ENCODE measurements around the gene HSBP1L1.

HSBP1L1 gene

DNA sequence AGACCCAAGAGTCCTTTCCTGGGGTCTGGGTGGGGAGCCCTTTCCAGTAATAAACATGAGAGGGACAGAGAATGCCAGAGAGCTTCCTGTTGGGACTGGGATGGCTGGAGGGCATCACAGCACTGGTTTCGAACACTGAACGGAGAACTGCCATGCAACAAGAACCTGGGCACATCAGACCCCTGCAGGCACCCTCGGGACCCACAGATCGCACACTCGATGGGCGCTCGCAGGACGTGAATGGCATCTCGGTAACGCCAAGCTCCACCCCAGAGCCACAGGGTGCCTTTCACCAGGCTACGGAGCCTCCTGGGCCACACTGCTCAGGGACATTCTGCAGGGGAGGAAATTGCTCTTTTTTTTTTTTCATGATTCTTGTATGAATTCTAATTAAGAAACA lies 38.1 kb upstream of the HSBP1L1 start:
- no peak overlapping the region for H3K4me3 ChIP-seq (replicated peaks; ENCODE audit: low read depth, low read length)
- TF ChIP-seq, protein P1, sequence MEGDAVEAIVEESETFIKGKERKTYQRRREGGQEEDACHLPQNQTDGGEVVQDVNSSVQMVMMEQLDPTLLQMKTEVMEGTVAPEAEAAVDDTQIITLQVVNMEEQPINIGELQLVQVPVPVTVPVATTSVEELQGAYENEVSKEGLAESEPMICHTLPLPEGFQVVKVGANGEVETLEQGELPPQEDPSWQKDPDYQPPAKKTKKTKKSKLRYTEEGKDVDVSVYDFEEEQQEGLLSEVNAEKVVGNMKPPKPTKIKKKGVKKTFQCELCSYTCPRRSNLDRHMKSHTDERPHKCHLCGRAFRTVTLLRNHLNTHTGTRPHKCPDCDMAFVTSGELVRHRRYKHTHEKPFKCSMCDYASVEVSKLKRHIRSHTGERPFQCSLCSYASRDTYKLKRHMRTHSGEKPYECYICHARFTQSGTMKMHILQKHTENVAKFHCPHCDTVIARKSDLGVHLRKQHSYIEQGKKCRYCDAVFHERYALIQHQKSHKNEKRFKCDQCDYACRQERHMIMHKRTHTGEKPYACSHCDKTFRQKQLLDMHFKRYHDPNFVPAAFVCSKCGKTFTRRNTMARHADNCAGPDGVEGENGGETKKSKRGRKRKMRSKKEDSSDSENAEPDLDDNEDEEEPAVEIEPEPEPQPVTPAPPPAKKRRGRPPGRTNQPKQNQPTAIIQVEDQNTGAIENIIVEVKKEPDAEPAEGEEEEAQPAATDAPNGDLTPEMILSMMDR (IDR thresholded peaks at IDR 0.05; ENCODE audit: low read length, missing control alignments) = no peak
- no peak for DNase-seq (ENCODE audit: low read depth)

DNA sequence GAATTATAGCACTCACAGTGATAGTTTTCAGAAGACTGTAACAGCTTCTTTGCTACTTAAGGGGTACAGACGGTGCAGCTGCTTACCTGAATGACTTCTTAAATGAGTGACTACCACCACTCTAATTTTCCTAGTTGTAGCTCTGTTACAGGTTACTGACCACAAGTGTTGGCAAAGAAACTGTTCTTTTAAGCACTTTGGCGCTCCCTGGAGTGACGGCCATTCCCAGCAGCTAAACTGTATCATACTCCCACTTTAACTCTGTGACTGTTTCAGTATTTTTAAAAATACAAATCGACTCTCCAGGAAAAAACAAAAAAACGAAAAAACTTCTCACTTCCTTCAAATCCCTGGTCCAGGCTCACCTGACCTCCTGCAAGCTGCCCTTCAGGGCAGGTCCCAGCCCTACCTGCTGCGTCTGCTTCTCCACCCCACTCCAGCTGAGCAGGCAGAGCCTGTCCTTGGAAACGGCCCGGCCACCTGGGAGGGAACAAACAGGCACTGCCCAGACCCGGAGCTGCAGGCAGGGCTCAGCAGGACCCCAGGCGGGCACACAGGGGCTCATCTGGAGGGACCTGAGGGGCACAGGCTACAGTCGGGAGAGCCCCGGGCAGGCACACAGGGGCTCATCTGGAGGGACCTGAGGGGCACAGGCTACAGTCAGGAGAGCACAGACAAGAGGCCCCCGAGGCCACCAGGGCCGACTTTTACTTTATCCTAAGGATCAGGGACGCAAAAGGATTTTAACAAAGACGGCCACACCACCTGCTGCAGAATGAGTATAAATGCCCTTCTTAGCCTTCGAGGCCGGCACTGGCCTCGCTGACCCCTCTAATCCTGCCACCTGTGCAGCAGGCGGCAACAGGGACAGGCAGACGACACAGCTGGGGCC lies 37.5 kb upstream of the HSBP1L1 start:
- TF ChIP-seq, protein P1 (IDR thresholded peaks at IDR 0.05; ENCODE audit: low read length, missing control alignments) = no peak
- no peak for DNase-seq (ENCODE audit: low read depth)

DNA sequence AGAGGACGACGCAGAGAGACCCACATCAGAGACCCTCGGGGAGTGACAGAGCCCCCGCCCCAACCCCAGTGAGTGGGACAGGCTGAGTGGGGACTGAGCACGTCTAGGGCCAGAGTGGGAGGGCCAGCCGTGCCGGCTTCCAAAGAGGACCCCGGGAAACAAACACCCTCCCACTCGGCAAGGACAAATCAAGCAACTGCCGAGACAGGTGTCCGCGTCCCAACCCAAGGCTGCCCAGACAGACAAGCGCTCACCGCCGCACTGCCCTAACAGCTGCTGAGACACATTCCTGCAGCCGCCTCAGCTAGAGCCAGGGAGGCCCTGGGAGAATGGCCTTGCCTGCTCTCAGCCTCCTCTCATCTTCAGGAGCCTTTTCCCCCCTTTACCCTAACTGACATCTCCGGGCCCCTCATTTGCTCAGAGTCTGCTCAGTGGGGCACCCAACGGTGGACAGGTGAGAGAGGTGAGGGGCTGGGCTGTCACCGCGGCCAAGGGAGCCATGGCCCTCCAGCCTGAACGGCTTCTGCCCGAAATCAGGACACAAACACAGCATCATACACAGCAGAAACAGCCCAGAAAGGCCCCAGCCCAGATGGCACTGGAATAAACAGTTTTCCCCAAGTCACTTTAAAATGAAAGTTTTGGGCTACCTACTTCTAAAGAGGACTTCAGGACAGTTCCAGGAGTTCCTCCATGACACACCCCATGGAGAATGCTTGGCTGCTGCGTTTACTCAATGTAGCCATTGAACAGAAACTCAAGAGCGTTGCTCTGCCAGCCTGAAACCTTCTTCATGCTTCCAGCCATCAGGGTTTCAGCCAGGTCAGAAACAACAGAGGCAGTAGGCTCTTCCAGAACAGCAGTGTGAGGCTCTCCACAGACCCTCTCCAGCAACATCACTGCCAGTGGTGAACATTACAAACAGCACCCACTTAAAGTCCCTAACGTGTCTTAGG lies 36.6 kb upstream of the HSBP1L1 start:
- TF ChIP-seq, protein P1 (IDR thresholded peaks at IDR 0.05; ENCODE audit: low read length, missing control alignments) = no peak
- no peak overlapping the region for H3K4me3 ChIP-seq (replicated peaks; ENCODE audit: low read depth, low read length)

More for the DNA sequence above, 37.5 kb upstream of the HSBP1L1 start:
- no peak overlapping the region for H3K4me3 ChIP-seq (replicated peaks; ENCODE audit: low read depth, low read length)

GRCh38 chr18:79928563-79928960 lies 35.9 kb upstream of the HSBP1L1 start:
- TF ChIP-seq, protein P1 (IDR thresholded peaks at IDR 0.05; ENCODE audit: low read length, missing control alignments) = no peak
- no peak for DNase-seq (ENCODE audit: low read depth)

More for the DNA sequence above, 36.6 kb upstream of the HSBP1L1 start:
- no peak for DNase-seq (ENCODE audit: low read depth)

DNA sequence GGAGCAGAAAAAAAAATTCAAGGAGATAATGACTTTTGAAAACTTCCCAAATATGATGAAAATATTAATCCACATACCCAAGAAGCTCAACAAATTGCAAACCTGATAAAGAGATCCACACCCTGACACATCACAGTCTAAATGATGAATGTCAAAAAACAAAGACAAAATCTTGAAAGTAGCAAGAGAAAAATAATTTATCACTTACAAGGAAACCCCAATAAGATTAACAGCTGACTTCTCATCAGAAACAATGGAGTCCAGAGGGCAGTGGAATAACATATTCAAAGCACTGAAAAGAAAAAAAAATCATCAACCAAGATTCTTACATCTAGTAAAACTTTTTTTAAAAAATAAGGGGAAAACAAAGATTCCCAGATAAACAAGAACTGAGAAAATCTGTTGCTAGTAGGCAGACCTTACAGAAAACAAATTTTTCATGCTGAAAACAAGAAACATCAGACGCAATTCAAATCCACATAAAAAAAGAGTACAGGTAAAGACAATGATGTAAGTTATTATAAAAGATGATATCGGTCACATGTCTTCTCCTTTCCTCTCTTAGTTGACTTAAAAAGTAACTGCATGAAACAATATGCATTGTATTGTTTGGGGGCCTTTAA lies 34.3 kb upstream of the HSBP1L1 start:
- TF ChIP-seq, protein P1 (IDR thresholded peaks at IDR 0.05; ENCODE audit: low read length, missing control alignments) = no peak
- no peak overlapping the region for H3K4me3 ChIP-seq (replicated peaks; ENCODE audit: low read depth, low read length)

More at GRCh38 chr18:79928563-79928960, 35.9 kb upstream of the HSBP1L1 start:
- H3K4me3 ChIP-seq (replicated peaks; ENCODE audit: low read depth, low read length) = no peak overlapping the region

GRCh38 chr18:79931475-79931874 lies 33.0 kb upstream of the HSBP1L1 start:
- no peak for DNase-seq (ENCODE audit: low read depth)
- H3K4me3 ChIP-seq (replicated peaks; ENCODE audit: low read depth, low read length) = no peak overlapping the region
- TF ChIP-seq, protein P1 (IDR thresholded peaks at IDR 0.05; ENCODE audit: low read length, missing control alignments) = no peak

More for the DNA sequence above, 34.3 kb upstream of the HSBP1L1 start:
- DNase-seq (ENCODE audit: low read depth) = no peak

All from fibroblast of pulmonary artery (primary cell).